GM18517 (cell line): ENCODE results near the gene CYP27C1.

Experiments
- ATAC-seq: cut with Tn5 transposase; IDR thresholded peaks from one replicate; pipeline ENCODE4 v1.9.1; 2021; ENCODE audit warnings: mild to moderate bottlenecking, moderate library complexity; ENCODE audit not compliant: unreplicated experiment

Gene CYP27C1

DNA sequence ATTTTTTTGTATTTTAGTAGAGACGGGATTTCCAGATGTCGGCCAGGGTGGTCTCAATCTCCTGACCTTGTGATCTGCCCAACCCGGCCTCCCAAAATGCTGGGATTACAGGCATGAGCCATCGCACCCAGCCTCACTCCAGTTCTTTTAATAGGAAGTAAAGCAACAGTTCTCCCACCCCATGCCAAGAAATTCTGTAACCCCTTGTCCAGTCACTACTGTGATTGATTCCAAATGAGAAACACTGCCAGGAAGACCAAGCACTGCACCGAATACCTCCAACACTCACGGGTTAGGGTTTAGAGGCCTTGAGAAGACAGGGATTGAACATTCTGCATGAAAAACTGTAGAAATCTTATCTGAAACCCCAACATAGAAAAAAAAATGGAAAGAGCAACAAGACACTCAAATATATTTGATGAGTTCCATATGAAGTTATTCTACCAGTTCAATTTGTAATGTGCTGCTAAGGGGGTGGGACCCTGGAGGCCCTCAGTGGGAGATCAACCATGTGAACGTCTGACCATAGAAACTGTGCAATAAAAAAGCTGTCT is 65.0 kb downstream of the CYP27C1 start:
- no peak for ATAC-seq

DNA sequence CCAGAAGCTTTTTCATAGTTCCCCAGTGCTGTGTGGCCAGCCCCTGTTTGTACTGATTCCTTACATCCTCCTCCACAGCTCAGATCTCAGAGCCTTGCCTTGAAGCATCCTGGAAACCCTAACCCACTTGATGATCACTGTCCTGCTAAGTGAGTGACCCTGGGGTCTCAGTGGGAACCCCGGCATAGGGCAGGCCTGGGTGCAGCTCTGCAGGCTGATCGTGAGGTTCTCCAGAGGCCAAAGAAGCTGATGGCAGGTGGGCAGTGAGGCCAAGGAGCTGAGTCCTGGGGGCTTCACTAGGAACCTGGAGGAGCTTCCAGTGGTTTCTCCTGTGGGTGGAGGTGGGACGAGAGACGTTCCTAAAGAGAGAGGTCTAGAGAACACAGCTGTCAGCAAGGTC is 65.7 kb downstream of the CYP27C1 start:
- no peak for ATAC-seq

DNA sequence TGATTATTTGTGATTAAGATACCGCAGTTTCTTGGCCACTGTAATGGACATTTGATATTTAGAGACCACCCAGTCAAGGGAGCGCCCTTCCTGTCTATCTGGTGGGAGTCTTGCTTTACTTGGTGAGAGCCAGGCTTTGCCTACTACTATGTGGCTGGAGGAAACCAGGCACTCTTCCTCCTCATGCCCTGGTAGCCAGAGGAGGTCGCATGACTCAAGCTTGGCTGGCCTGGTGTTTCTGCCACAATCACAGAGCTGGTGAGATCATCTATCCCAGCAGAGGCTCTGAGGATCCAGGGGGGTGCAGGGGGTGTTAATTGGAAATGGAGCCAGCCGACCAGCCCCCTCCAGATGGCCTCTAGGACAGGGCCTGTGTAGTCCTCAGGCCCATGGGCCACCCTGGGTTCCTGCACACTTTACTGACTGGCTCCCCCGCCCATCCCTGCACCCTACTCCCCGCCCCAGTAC is 66.4 kb downstream of the CYP27C1 start:
- no peak for ATAC-seq

DNA sequence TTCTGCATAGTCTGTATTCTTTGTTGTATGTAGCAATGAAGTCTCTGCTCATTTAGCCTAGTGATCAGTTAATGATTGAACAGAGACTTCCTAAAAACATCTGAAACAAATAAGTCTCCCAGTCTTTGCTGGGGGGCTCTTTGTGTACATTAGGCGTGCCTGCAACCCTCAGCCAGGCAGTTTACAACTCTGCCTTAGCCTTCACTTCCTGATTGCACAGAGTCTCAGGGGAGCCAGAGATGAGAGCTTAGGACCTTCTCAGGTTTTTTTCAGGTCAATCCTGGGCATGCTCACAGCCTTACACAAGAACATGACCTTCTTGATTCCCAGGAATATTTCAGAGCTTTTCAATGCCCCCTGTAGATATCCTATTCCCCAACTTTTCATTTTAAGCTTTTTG is 69.1 kb downstream of the CYP27C1 start:
- ATAC-seq, result no peak

DNA sequence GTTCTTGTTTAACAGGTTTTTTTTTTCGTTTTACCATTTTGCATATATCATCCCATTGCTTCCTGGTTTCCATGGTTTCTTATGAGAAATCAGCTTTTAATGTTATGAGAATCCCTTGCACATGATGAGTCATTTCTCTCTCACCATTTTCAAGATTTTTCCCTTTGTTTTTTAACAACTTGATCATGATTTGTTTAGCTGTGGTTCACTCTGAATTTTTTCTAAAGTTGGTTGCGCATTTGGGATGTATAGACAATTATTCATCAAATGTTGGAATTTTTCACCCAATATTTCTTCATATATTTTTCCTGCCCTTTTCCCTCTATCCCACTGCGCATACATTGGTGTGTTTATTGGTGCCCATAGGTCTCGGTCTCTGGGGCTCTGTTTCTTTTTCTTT is 70.7 kb downstream of the CYP27C1 start:
- ATAC-seq, result no peak

DNA sequence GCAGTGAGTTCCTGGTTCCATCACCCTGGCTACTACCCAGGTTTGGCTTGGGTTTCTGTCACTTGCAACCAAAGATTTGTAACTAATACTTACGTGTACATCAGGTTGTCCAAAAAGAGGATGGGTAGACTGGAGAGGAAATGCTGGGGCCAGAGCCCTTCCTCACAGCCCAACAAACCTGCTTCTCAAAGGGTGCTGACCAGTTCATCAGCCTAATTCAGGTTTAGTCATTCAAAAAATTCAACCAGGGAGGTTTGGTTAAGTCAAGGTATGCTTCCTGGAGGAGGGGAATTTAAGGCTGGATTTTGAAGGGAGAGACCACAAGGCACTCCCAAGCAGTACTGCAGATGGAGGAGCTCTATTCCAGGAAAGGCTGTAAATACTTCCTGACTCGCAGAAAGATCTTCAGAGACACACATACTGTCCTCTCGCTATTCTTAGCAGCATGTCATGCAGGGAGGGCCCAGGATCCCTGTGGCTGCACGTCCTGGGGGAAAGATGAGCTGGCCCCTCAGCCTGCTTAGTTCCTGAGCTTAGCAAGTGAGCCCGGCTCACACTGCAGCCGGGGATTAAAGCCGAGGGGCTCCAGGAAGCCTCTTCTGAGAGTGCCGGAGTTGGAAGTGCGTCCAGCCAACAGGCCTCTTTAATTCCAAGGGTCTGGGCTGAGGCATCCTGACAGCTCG is 73.1 kb downstream of the CYP27C1 start:
- no peak for ATAC-seq

DNA sequence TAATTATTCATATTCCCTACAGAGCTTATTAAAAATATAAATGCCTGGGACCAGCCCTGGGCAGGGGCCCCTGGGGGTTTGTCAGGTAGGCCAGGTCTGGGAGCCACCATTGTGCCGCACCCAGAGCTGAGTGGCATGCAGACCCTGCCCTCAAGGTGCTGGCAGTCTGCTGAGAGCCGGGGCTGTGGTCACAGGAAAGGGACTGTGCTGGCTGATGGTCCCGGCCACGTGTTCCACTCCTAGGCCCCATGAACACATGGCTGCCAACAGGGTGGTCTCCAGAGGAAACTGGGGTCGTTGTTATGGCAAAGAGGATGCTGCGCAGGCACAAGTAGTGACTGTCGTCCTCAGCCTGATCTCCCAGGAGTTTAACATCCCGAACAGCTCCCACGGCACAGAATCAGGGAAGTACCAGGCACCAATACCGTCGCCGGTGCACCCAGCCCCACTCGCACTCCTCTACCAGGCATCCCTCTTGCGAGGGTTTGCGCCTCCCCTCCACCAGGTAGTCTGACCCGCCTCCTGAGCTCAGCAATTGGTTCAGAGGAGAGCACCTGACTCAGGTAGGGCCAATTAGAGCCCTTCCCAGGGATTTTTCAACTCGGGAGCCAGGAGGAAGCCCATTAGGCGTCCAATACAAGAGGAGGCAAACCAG is 73.9 kb downstream of the CYP27C1 start:
- no peak for ATAC-seq

DNA sequence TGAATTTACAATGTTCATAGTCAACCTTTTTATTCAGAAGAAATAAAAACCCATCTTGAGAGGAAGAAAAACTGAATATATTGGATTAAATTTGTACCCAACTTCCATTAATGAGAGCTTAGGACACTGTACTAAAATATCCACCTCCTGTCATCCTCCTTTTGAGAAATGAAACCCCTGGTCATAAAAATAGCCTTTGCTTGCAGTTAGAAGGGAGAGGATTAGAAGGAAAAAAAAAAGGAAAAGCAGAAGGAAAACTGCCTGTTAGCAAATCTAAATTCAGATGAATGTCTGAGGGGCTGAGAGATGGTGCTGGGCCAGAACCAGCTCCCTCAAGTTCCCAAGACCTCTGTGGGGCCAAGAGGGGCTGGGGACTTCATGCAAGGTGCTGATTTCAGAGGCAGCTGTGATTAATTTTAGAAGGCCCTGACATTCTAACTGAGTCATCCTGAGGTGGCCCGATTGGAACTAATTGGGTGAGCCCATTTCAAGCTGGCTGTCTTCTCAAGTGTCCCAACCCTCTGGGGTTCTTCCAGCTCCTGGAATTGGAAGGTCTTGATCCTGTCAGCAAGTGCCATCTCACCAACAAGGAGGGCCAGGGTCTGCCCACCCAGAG is 74.7 kb downstream of the CYP27C1 start:
- ATAC-seq, result no peak

DNA sequence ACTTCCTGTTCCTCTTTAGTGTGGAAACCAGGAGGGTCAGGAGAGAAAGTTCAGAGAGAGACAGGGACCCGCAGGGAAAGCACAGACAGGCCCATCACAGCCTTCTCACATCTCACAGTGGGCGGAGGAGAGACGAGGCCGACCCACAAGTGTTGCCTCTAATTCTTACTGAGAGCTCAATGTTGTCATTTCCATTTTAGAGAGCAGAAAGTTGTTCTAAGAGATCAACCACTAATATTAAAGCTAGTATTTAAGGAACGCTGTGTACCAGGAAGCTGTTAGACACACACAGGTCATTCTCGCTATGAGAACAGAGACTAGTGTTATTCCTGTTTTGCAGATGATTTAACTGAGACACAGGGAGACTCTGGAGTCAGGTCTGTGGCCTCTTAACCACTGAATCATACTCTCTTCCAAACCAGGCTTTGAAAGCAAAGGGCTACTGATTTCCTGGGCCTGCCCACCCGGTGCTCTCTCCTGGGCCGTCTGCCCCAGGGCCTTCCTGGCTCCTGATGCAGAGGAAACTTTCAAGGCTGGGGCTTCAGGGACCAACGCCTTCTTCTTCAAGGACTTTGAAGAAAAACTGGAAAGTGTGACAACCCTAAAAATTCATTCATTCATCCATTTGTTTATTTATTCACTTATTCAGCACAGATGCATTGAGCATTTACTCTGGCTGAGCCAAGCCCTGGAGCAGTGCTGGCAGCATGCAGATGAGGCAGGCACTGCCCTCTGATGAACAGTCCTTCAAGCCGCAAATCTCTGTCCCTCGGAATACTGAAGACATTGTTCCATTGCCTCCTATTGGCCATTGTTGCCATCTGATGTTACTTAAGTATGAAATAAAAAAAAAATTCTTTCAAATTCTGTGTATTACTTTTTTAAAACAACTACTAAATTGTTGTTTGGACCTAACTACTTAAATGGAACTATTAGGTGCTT is 76.0 kb downstream of the CYP27C1 start:
- ATAC-seq, result no peak

DNA sequence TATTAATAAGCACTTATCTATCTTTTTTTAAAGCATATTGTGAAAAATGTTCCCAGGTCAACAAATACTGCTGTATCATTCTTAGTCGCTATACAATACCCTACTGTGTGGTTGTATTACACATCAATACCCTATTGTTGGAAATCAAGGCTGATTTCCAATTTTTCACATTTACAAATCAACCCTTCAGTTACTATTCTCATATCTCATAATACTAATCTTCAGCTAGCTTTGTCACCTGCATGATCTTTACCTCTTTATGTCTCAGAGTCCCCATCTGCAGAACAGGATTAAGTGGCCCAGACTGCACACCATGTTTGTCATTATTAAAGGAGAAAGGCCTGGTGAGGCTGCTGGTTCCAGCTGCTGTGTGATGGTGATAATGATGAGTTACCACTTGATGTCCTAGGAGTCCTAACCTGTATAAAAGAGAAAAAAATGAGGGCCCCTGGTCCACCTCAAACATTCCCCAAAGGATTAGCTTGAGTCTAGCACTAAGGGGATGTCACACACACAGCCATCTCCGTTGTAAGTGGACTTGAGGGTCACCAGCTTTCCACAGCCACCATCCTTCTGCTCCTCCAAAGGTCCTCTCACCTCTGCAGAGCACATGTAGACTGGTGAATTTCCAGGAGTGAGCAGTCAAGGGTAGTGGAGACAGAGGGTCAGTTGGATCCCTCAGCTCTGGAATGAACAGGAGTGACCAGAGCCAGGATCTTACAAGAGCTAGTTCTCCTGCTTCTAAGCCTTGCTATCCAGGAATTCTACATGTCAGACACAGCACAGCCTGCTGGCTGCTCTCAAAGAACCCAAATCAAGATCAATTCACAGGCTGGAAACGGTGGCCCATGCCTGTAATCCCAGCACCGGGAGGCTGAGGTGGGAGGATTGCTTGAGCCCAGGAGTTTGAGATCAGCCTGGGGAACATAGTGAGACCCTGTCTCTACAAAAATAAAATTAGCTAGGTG is 77.2 kb downstream of the CYP27C1 start:
- ATAC-seq, result no peak

DNA sequence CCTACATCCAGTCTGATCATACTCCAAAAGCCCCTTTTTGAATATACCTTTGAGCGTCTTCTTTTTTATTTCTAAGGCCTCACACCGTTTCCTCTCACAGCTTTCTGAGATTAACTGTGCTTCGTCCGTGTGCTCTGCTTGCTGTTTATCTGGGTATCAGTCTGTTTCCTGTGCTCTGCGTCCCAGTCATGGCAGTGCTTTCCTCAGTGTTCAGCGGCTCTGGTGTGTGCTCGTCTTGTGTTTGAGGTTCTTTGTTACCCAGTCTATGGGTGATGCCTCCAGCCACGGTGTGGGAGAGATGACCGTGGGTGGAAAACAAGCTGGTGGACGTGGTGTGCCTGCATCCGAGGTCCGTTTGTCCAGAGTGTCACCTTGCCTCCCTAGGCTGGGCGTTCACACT is 79.6 kb downstream of the CYP27C1 start:
- ATAC-seq, result no peak

DNA sequence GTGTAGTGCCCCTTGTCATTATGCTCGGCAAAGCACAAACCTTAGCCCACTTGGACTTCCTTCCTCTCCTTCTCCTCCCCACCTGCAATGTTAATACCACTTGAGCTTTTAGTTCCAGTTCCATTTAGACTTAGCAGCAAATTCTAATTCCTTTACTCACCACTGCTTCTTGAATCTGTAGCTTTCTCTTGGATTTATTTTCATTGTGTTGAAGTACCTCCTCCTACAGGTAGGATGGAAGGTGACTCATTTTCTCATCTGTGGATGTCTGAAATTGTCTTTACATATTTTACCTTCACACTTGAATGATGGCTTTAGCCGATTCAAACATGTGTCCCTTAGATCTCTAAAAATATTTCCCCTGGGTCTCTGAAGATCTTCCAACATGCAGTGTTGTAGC is 80.3 kb downstream of the CYP27C1 start:
- no peak for ATAC-seq

DNA sequence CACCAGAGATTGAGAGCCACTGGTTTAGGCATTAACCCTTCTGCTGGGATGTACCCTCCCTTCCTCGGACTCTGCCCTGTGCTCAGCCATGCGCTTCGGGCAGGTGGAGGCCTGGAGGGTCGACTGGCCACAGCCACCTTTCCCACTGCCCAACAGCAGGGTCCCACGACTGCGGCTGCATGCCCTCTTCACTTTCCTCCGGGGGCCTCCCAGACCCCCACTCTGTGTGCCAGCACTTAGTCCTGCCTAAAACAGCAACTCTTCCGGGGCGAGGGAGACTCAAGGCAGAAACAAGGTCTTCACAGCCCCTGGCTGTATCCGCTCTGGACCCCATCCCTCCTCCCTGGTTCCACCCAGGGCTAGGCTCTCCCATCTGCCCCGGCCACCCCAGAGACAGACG is 81.8 kb downstream of the CYP27C1 start:
- no peak for ATAC-seq

DNA sequence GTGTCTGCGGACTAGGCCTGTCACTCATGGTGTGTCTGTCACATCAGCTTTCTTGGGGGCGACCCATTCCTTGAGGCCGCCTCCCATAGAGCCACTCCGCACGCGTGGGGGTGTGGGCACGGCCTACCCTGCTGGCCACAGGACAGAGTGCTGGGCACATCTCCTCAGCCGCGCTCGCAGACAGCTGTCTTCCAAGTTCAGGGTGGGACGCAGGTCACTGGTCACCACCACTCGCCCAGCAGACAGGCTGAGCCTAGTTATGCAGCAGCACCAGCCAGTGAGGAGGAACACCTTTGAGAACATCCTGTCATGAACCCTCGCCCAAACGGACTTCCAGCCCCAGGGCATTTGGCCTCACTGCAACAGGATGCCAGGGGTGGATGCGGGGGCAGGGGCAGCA is 82.4 kb downstream of the CYP27C1 start:
- ATAC-seq, result no peak

DNA sequence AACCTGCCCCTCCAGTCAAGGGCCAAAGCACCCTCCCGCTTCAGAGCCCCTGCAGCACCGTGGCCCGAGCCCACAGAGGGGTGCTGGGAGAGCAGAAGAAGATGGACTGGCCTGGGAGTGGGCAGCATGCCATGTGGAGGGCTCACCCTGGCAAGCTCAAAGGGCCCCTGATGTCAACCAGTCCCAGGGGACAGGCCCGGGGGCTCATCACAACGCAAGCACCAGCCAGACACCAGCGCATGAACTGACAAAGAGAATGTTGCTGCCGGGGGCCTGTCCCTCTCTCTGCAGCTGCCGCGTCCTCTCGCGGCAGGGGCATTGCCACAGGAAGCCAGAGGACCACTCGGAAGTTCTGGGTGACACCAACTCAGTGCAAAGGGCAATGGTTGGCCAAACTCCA is 82.9 kb downstream of the CYP27C1 start:
- no peak for ATAC-seq

DNA sequence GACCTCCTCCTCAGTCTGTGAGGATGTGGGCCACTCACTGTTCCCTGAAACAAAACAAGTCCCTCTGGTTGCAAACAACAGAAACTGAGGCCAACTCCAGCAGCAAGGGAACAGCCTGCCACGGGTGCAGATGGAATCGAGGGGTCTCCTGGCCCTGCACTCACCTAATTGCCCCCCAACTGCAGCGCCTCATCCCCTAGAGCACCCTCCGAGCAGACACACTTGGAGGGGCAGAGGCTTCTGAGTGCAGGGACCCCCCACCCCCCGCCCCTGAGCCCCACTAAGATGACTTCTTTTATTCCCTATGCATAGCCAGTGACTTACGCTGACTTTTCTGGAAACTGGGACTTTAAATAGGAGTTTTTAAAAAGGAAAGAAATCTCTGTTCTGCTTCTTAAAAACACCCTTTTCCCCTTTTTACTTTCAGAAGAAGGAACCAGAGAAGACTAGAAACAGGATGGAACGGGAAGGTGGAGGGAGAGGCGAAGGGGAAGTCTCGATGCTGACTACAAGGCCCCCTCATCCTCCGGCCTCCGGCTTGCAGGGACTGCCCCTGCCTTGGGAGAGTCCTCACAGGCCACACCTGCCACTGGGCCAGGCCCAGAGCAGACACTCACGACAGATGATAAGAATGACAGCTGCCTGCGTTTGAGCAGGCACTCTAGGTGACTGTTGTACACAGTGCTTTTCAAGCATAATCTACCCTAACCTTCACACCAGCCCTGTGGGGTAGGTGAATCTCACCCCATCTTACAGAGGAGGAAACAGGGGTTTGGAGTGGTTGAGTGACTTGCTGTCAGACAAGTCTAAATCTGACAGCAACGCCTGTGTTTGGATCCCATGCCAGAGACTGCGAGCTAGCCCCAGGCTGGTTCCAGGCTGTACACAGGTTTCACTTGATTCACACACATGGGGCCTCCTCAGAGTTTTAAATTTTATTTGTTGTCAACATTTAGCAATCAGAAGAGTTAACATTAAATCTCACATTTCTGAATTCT is 85.0 kb downstream of the CYP27C1 start:
- no peak for ATAC-seq

DNA sequence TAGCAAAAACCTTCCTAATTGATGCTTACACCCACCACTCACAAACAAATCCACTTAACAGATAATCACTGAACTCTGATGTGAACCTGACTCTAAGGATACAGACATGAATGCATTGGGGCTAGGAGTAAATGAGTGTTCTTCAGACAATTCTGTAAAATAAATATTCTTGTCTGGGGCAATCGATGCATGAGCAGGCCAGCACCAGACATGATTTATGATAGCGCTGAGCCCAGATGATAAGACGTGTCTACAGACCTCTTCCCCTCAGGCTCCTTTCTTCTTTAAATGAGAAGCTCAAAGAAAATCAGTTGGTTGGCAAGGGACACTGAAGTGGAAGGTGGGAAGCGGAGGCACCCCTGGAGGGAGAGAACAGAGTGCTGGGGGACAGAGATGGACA is 85.9 kb downstream of the CYP27C1 start:
- no peak for ATAC-seq
